ENCODE measurements around the gene SLAMF8. TPM values are rescaled to one million over a fixed set of nuclear protein-coding genes. Genes with fewer than 3 reads are reported as not detected.

SLAMF8 gene
- total and polyA plus RNA-seq, 2 of the 8 experiments (the other 6 are each of a cell fraction or from before 2014, with no cell fraction given), result not detected

DNA sequence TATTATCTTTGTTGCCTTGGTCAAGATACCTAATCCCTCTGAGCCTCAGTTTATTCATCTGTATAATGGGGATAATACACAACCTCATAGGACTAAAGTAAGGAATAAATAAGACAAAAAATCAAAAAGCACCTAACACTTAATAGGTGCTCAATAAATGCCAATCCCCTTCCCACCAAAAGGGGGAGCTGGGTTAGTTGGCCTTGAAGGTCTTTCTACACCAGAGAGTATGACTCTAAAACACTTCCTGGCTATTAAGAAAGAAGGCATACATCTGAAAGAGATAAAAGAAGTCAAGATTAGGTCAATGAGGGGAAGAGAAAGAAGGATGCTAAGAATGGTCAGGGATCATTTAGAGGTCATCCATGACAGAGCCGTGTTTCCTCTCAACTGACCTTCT lies 24.7 kb downstream of the SLAMF8 start:
- Histone ChIP-seq H3K79me1 (ENCODE audit: low read depth, low read length) (no peaks in the 10 kb centered on the region), H2BK120ac (replicated peaks; ENCODE audit: low read depth, low read length) (no peak overlapping the region), H2AFZ (ENCODE audit: low read length) (no peak overlapping the region), H3K4me1 (replicated peaks in 1 of 4; ENCODE audit: control insufficient read depth in 3 of 4, insufficient read depth in 4 of 4, low read length in 3 of 4) (no peaks in the 10 kb centered on the region), H3K56ac (replicated peaks; ENCODE audit: insufficient read length, low read depth, low read length) (no peak overlapping the region), H3K4me3 (ENCODE audit: extremely low read depth in 1 of 4, insufficient read depth in 2 of 4, low read depth in 3 of 4, low read length in 4 of 4) (no peak overlapping the region), H4K5ac (ENCODE audit: insufficient read length, low read depth, low read length) (no peak overlapping the region), H2BK12ac (ENCODE audit: low read depth, low read length) (no peak overlapping the region), H3K9ac (replicated peaks in 1 of 4; ENCODE audit: extremely low read depth in 1 of 4, low read depth in 3 of 4, low read length in 3 of 4) (no peak overlapping the region), H3K14ac (ENCODE audit: insufficient read length) (no peak overlapping the region), H2AK5ac (ENCODE audit: low read depth, low read length) (no peak overlapping the region), H3K23ac (ENCODE audit: insufficient read length) (no peak overlapping the region), H3K9me3 (ENCODE audit: insufficient read depth in 2 of 2, low read depth in 1 of 2, low read length in 1 of 2) (no peaks in the 10 kb centered on the region; a peak in 1 of 4 replicates), H3K79me2 (ENCODE audit: control insufficient read depth in 1 of 2, insufficient read depth in 2 of 2, low read length in 2 of 2) (no peaks in the 10 kb centered on the region), H3K27me3 (replicated peaks in 1 of 4; ENCODE audit: control insufficient read depth in 3 of 4, extremely low read depth in 1 of 4, insufficient read depth in 3 of 4, low read length in 3 of 4) (peaks cover 7 to 32% (median 24%) of the 10 kb centered on the region in 4 experiments), H3K4ac (replicated peaks; ENCODE audit: insufficient read length, low read depth, low read length) (no peak overlapping the region), H3K4me2 (ENCODE audit: insufficient read depth in 1 of 2, low read depth in 2 of 2, low read length in 2 of 2) (no peak overlapping the region), H3K23me2 (ENCODE audit: low read depth, low read length) (peaks cover 10% of the 10 kb centered on the region; the same call in 1 of the 2 replicates), H4K20me1 (replicated peaks in 1 of 2; ENCODE audit: control insufficient read depth in 1 of 2, insufficient read depth in 2 of 2, low read length in 2 of 2) (peaks cover 0 to 2% of the 10 kb centered on the region in 2 experiments), H3K18ac (ENCODE audit: extremely low read depth, low read length) (no peak overlapping the region), H2BK20ac (ENCODE audit: low read length) (no peak overlapping the region), H3K36me3 (ENCODE audit: control insufficient read depth in 2 of 4, insufficient read depth in 4 of 4, low read length in 3 of 4) (no peaks in the 10 kb centered on the region), H2BK15ac (ENCODE audit: low read length) (no peak overlapping the region), H3K27ac (ENCODE audit: low read depth, low read length) (no peak overlapping the region), H4K8ac (ENCODE audit: extremely low read depth, insufficient read depth, low read length) (no peak overlapping the region), H4K91ac (replicated peaks; ENCODE audit: insufficient read length, low read length) (no peak overlapping the region), H2BK5ac (ENCODE audit: low read depth, low read length) (no peak overlapping the region)
- ChIA-PET POLR2A (ENCODE audit: partially characterized antibody) (interaction anchor here (1.3 kb wide), 1 partner anchor 20 kb away, joined by 3 read pairs; no protein-coding TSS in a partner anchor), CTCF (ENCODE audit: partially characterized antibody) (interaction anchor here (0.7 to 8.4 kb wide), 23 partner anchors 10 to 180 kb away, joined by 3 to 107 read pairs (median 4); partner anchors contain the start of genes FCRL6, PIGM, SLAMF8 and VSIG8)
- WGBS, 2 experiments (ENCODE audit: extremely low coverage in 1 of 2, insufficient coverage in 1 of 2, insufficient read length in 1 of 2, insufficient replicate concordance in 2 of 2, low coverage in 1 of 2, low lambda C conversion rate in 2 of 2, missing lambda C conversion rate in 1 of 2), result 75% methylated on average over 1 of the region's 1 CpG; no CpG with 5 or more reads in 1 of the 2 experiments
- FAIRE-seq (no peak), DNase-seq (ENCODE audit: low read depth in 1 of 2, low spot score in 2 of 2) (no peak)
- TF ChIP-seq, protein P1, sequence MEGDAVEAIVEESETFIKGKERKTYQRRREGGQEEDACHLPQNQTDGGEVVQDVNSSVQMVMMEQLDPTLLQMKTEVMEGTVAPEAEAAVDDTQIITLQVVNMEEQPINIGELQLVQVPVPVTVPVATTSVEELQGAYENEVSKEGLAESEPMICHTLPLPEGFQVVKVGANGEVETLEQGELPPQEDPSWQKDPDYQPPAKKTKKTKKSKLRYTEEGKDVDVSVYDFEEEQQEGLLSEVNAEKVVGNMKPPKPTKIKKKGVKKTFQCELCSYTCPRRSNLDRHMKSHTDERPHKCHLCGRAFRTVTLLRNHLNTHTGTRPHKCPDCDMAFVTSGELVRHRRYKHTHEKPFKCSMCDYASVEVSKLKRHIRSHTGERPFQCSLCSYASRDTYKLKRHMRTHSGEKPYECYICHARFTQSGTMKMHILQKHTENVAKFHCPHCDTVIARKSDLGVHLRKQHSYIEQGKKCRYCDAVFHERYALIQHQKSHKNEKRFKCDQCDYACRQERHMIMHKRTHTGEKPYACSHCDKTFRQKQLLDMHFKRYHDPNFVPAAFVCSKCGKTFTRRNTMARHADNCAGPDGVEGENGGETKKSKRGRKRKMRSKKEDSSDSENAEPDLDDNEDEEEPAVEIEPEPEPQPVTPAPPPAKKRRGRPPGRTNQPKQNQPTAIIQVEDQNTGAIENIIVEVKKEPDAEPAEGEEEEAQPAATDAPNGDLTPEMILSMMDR (IDR thresholded peaks at IDR 0.05; ENCODE audit: control extremely low read depth in 1 of 3, insufficient read depth in 1 of 3, low read depth in 1 of 3, low read length in 3 of 3), result peak in 2 of 3 experiments; percentile 5 to 51; a peak in 2 of 4 replicates
- TF ChIP-seq NRF1 (IDR thresholded peaks at IDR 0.05; ENCODE audit: low read depth, low read length), result no peak
